Neural progenitor cell (in vitro differentiated cells): ENCODE data around the gene BRD8. TPM values are rescaled to one million over a fixed set of nuclear protein-coding genes. Genes with fewer than 3 reads are reported as not detected.

Source experiments
- DNase-seq: peaks from one replicate; pipeline ENCODE4 v3.0.0-alpha.2; 2016; ENCODE audit warnings: low spot score
- H2AFZ ChIP-seq: fragments of 200-600 bp; sonication (generic); replicated peaks from 2 replicates; pipeline ENCODE4 v1.6.1; 2016; ENCODE audit warnings: antibody characterized with exemption
- H3F3A ChIP-seq: fragments of 200-600 bp; sonication (generic); 2 replicates; pipeline ENCODE4 v1.6.1; 2016; ENCODE audit warnings: antibody characterized with exemption, low read depth
- H3K27ac ChIP-seq: fragments of 200-600 bp; sonication (generic); 2 replicates; pipeline ENCODE4 v1.5.1; 2016; ENCODE audit warnings: mild to moderate bottlenecking
- H3K27me3 ChIP-seq: fragments of 200-600 bp; sonication (generic); 2 replicates; pipeline ENCODE4 v1.6.1; 2016; ENCODE audit warnings: mild to moderate bottlenecking, moderate library complexity
- H3K36me3 ChIP-seq: fragments of 200-600 bp; sonication (generic); 2 replicates; pipeline ENCODE4 v1.5.1; 2016
- H3K4me1 ChIP-seq: fragments of 200-600 bp; sonication (generic); 2 replicates; pipeline ENCODE4 v1.6.1; 2016; ENCODE audit warnings: mixed run types
- H3K4me2 ChIP-seq: fragments of 200-600 bp; sonication (generic); 2 replicates; pipeline ENCODE4 v1.6.1; 2016
- H3K4me3 ChIP-seq: fragments of 200-600 bp; sonication (generic); 2 replicates; pipeline ENCODE4 v1.5.1; 2016
- H3K79me2 ChIP-seq: fragments of 200-600 bp; sonication (generic); 2 replicates; pipeline ENCODE4 v1.6.1; 2016; ENCODE audit warnings: low read depth
- H3K9ac ChIP-seq: fragments of 200-600 bp; sonication (generic); 2 replicates; pipeline ENCODE4 v1.6.1; 2016
- H3K9me3 ChIP-seq: fragments of 200-600 bp; sonication (generic); 2 replicates; pipeline ENCODE4 v1.5.1; 2016; ENCODE audit warnings: low read depth
- H4K20me1 ChIP-seq: fragments of 200-600 bp; sonication (generic); 2 replicates; pipeline ENCODE4 v1.6.1; 2016; ENCODE audit warnings: low read depth
- H3K27ac Mint-ChIP-seq: 3 replicates; pipeline ENCODE4 v1.8.0; 2021; ENCODE audit warnings: mixed read lengths
- H3K27me3 Mint-ChIP-seq: 2 replicates; pipeline ENCODE4 v1.8.0; 2022; ENCODE audit warnings: low read depth, mild to moderate bottlenecking, inconsistent platforms, moderate library complexity, mixed read lengths; ENCODE audit not compliant: insufficient read depth
- H3K36me3 Mint-ChIP-seq: 3 replicates; pipeline ENCODE4 v1.8.0; 2021; ENCODE audit warnings: mixed read lengths
- H3K4me1 Mint-ChIP-seq: 3 replicates; pipeline ENCODE4 v1.8.0; 2021; ENCODE audit warnings: mixed read lengths
- H3K4me3 Mint-ChIP-seq: 3 replicates; pipeline ENCODE4 v1.8.0; 2021; ENCODE audit warnings: mild to moderate bottlenecking, moderate library complexity, mixed read lengths
- H3K9me3 Mint-ChIP-seq: 3 replicates; pipeline ENCODE4 v1.8.0; 2020; ENCODE audit warnings: mixed read lengths
- CTCF ChIP-seq: fragments of 200-600 bp; sonication (generic); IDR thresholded peaks from 2 replicates; pipeline ENCODE4 v1.5.1; 2017; ENCODE audit warnings: antibody characterized with exemption, mild to moderate bottlenecking
- EZH2 ChIP-seq: fragments of 200-600 bp; sonication (generic); IDR thresholded peaks from 2 replicates; pipeline ENCODE4 v1.6.1; 2017; ENCODE audit warnings: antibody characterized with exemption, mild to moderate bottlenecking, moderate library complexity
- EZH2phosphoT487 ChIP-seq: fragments of 200-600 bp; sonication (generic); IDR thresholded peaks from 2 replicates; pipeline ENCODE4 v1.6.1; 2017; ENCODE audit warnings: antibody characterized with exemption
- total RNA-seq: library from RNA; depleted of rRNA; stranded (reverse); fragments of >200 nt; gene quantifications from 2 replicates; pipeline ENCODE4 v1.2.3, GENCODE V29; 2015; ENCODE audit warnings: low replicate concordance

Gene BRD8
- total RNA-seq, 1 donor from 2014 or later, result 150 TPM

GRCh38 chr5:138177941-138178515 lies 402 bp downstream of the BRD8 start:
- Histone ChIP-seq H3K4me2 (peak overlapping the region; percentile 97), H4K20me1 (peaks cover 18% of the 10 kb centered on the region), H3K9me3 (no peaks in the 10 kb centered on the region), H3K36me3 (peaks cover 19% of the 10 kb centered on the region), H3F3A (no peaks in the 10 kb centered on the region), H3K4me1 (peaks cover 14% of the 10 kb centered on the region), H3K9ac (peak overlapping the region; percentile 89), H3K27me3 (no peaks in the 10 kb centered on the region), H3K27ac (peak overlapping the region; percentile 79), H3K4me3 (peak overlapping the region; percentile 79), H3K79me2 (peaks cover 68% of the 10 kb centered on the region), H2AFZ (peak overlapping the region; percentile 78)
- Mint-ChIP-seq H3K27ac (no peak overlapping the region), H3K27me3 (no peaks in the 10 kb centered on the region), H3K9me3 (no peaks in the 10 kb centered on the region), H3K4me1 (peaks cover 18% of the 10 kb centered on the region), H3K4me3 (no peak overlapping the region), H3K36me3 (peaks cover 25% of the 10 kb centered on the region)
- TF ChIP-seq EZH2 (no peak), CTCF (no peak), EZH2phosphoT487 (no peak)
- peak; percentile 21 for DNase-seq

GRCh38 chr5:138170299-138170698 lies 8.1 kb downstream of the BRD8 start:
- Histone ChIP-seq H3K4me1 (no peaks in the 10 kb centered on the region), H3K36me3 (peaks cover 38% of the 10 kb centered on the region), H3K4me2 (no peak overlapping the region), H3K27me3 (no peaks in the 10 kb centered on the region), H3K9me3 (no peaks in the 10 kb centered on the region), H3K4me3 (no peak overlapping the region), H4K20me1 (peaks cover 14% of the 10 kb centered on the region), H3F3A (no peaks in the 10 kb centered on the region), H2AFZ (no peak overlapping the region), H3K79me2 (peaks cover 15% of the 10 kb centered on the region), H3K9ac (no peak overlapping the region), H3K27ac (no peak overlapping the region)
- no peak overlapping the region for H3K4me3 Mint-ChIP-seq
- no peak overlapping the region for H3K27ac Mint-ChIP-seq
- no peaks in the 10 kb centered on the region for H3K4me1 Mint-ChIP-seq
- no peak for TF ChIP-seq EZH2phosphoT487
- TF ChIP-seq EZH2, result no peak
- TF ChIP-seq CTCF, result no peak
- peaks cover 46% of the 10 kb centered on the region for H3K36me3 Mint-ChIP-seq
- DNase-seq, result no peak
- H3K9me3 Mint-ChIP-seq, result no peaks in the 10 kb centered on the region
- H3K27me3 Mint-ChIP-seq, result no peaks in the 10 kb centered on the region

- Histone ChIP-seq H2AFZ (no peak overlapping the region), H3K27me3 (no peaks in the 10 kb centered on the region), H3K4me2 (no peak overlapping the region), H3K79me2 (peaks cover 3% of the 10 kb centered on the region), H4K20me1 (peaks cover 17% of the 10 kb centered on the region), H3K27ac (no peak overlapping the region), H3K9ac (no peak overlapping the region), H3K4me1 (no peaks in the 10 kb centered on the region), H3K4me3 (no peak overlapping the region), H3K36me3 (peaks cover 39% of the 10 kb centered on the region), H3F3A (no peaks in the 10 kb centered on the region), H3K9me3 (no peaks in the 10 kb centered on the region)
- no peak for DNase-seq
- no peak overlapping the region for H3K27ac Mint-ChIP-seq
- H3K4me1 Mint-ChIP-seq, result no peaks in the 10 kb centered on the region
- no peak for TF ChIP-seq EZH2
- no peak for TF ChIP-seq EZH2phosphoT487
- TF ChIP-seq CTCF, result no peak
- H3K9me3 Mint-ChIP-seq, result no peaks in the 10 kb centered on the region
- H3K4me3 Mint-ChIP-seq, result no peak overlapping the region
- H3K36me3 Mint-ChIP-seq, result peaks cover 53% of the 10 kb centered on the region
- no peaks in the 10 kb centered on the region for H3K27me3 Mint-ChIP-seq
These were observed 9.3 kb downstream of the BRD8 start for GRCh38 chr5:138169124-138169523.
